Activated CD4-positive, CD25-positive, alpha-beta regulatory T cell treated with anti-CD3 and anti-CD28 coated beads, Interleukin-2, amount 50 U/mL, for 16 hours (primary cell): ENCODE results near the gene SLAMF7.
A peak's percentile ranks its signal among the peaks of the same experiment; 100 is the strongest.
"Not testable (repeated sequence)": the region's sequence is repeated elsewhere in the genome, so short reads cannot be mapped to it uniquely, and the experiment has no call there.

ENCODE experiments used
- DNase-seq: peaks from one replicate; pipeline ENCODE4 v3.0.0-alpha.2; 2020; ENCODE audit warnings: low read depth, low spot score

SLAMF7 gene, protein sequence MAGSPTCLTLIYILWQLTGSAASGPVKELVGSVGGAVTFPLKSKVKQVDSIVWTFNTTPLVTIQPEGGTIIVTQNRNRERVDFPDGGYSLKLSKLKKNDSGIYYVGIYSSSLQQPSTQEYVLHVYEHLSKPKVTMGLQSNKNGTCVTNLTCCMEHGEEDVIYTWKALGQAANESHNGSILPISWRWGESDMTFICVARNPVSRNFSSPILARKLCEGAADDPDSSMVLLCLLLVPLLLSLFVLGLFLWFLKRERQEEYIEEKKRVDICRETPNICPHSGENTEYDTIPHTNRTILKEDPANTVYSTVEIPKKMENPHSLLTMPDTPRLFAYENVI

DNA sequence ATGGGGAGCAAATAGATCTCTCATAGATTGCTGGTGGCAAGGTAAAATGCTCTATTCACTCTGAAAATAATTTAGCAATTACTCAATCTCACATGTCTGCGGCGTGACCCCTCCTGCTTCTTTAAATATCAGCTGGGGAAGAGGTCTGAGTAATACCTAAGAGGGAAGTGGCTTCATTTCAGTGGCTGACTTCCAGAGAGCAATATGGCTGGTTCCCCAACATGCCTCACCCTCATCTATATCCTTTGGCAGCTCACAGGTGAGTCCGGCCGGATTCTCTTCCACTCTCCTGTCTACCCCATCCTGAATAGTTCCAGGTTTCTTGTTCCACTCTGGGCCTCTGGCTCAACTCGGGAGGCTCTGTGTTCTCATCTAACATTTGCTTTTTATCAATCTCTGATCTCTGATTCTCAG lies at the start of gene SLAMF7:
Gene SLAMF7, plus strand, starts transcription at position 150 of the 414 bp plus-strand sequence. Its CDS starts 55 bp downstream, at position 205.
- DNase-seq = no peak

DNA sequence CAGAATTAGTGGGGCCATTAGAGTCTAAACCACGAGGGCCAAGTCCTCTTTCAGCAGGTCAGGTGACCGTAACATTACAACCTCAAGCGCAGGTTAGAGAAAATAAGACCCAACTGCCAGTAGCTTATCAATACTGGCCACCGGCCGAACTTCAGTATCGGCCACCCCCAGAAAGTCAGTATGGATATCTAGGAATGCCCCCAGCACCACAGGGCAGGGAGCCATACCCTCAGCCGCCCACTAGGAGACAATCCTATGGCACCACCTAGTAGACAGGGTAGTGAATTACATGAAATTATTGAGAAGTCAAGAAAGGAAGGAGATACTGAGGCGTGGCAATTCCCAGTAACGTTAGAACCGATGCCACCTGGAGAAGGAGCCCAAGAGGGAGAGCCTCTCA lies 46.7 kb upstream of the SLAMF7 start:
- not testable (repeated sequence) for DNase-seq

DNA sequence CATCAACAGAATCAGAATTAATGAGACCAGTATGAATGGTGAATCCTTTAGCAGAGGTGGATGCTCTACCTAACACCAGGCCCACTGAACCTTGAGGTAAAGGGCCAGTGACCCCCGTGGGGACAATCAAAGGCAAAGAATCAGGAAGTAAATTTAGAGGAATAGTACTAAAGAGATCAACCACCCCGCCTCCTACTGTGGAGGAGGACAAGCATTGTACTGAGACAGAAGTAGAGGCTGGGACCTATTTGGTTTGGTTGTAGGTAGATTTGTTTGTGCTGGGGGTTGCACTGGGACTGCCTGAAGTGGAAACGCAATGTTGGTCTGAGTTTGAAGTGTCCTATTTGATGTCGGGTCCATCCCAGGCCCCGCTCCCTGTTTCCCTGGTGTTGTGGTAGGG lies 36.9 kb upstream of the SLAMF7 start:
- DNase-seq = no peak

DNA sequence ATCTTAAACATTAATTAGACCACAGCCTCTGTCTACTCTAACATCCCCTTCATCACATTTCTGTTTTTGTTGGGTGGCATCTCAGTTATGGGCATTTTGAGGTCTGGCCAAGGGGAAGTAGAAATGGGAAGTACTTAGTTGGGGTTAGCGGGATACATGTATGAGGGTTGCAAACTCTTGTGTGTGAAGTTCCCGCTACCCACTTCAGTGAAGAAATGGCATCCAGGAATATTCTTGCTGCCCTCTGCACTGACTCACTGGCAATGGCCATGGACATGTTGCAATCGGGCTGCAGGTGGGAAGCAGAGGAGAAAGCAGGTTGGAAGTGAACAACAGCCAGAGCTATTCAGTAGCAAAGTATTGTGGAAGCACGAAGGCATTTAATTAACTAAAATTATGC lies 34.8 kb upstream of the SLAMF7 start:
- DNase-seq = no peak

DNA sequence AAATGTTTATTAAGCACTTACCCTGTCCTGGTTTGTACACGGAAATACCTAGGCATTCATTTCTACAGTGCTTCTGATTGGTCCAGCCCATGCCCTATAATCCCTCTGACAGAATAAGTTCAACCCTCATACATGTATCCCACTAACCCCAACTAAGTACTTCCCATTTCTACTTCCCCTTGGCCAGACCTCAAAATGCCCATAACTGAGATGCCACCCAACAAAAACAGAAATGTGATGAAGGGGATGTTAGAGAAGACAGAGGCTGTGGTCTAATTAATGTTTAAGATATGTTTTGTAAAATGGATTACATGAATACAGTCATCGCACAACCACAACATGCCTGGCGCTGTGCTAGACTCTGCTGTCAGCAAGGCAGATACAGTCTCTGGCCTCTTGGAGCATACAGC lies 33.8 kb upstream of the SLAMF7 start:
- DNase-seq = not testable (repeated sequence)

DNA sequence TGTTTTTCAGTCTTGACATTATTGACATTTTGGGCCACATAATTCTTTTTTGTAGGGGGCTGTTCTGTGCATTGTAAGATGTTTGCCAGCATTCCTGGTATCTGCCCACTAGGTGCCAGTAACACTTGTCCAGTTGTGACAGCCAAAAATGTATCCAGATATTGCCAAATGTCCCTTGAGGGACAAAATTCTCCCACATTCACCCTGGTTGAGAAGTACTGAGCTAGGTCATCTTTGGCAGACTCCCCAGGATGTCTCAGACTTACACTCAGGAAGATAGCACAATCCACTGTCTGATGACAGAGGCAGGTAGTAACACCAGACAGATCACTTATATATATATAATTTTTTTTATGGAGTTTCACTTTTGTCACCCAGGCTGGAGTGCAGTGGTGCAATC lies 33.3 kb upstream of the SLAMF7 start:
- DNase-seq = no peak

DNA sequence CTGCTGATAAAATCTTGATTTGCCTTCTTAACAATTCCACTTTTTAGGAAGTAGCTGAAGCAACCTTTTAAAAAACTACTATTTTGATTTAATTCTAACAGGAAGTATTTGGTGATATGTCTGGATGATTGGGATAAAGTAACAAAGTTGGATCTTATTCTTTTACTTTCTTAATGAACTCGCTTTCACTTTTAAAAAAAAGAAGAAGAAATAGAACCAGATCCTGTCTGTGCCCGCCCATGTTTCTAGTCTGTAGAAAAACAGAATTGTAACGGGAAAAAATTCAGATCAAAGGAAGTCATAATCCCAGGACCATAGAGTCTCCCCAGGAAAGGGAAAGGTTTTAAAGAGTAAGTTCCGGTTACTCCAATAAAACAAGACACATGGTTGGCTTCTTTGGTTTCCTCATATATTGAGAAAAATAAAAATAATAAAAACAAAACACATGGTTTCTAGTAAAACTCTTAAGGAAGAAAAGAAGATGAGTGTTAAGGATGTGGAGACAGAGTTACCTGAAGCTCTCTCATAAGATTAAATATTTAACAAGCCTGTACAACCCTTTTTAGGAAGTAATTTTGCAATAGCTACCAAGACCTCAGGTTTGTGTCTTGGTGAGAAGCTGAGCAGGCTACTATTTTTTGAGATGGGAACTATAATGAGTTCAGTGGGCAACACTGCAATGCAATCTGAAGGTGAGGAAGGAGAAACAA lies 32.4 kb upstream of the SLAMF7 start:
- DNase-seq = no peak

DNA sequence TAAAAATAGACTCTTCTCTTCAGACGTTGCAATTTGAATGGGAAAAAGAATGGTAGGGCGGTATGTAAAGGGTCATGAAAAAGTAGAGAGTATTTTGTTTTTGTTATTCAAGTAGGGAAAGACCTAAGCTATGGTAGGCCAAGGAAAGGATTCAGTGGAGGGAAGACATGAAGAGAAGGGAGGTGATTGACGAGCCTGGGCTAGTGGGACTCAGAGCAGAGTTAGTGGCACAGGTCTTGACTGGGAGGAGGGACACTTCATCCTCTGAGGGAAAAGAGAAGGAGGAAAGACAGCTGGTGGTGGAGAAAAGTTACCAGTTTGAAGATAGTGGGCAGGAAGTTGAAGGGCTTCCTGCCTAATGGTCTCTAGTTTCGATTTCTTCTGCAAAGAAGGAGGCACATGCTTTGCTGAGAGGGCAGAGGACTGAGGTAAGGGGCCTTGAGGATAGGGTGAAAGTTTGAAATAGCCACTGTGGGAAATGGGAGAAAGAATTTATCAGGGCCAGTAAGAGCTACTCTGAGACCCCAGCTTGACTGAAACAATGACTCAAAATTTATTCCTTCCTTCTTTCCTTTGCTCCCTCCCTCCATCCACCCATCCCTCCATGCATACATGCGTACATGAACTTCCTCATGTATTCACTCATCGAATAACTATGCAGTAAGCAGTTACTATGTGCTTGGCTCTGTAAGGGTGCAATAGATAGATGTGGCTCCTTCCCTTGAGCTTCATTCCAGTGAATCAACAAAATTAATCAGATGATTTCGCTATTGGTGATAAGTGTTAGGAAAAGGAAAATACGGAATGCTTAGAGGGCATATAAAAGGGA lies 31.6 kb upstream of the SLAMF7 start:
- no peak for DNase-seq

DNA sequence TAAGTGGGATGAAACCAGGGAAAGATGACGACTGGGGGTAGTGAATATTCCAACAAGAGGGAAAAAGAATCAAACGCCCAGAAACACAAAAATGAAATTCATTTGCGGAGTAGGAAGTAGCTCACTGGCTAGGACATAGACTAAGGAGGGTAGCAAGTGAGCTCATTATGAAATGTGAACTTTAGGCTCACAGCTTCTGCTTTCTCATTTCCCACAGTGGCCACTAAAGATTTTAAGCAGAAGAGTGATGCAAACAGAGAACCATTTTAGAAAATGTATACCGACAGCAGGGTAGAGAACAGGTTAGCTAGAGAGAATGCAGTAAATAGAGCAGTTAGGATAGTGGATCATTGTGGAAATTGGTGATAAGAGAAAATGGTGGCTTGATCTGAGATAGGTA lies 30.9 kb upstream of the SLAMF7 start:
- no peak for DNase-seq

DNA sequence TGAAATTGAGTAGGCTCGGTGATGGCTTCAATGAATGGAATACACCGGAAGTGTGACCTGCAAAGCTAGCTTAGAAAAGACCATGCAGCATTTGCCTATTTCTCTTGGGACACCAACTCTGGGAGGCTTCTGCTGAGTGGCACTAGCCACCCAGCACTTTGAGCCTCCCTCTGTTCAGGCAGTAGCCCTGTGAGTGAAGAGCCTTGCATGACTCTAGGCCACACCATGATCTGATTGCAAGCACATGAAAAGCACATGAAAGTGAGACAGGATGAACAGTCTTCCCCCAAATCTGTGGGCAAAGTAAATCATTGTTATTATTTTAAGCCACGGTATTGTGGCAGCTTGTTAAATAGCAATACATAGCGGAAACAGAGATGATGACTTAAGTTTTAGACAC lies 30.2 kb upstream of the SLAMF7 start:
- no peak for DNase-seq

DNA sequence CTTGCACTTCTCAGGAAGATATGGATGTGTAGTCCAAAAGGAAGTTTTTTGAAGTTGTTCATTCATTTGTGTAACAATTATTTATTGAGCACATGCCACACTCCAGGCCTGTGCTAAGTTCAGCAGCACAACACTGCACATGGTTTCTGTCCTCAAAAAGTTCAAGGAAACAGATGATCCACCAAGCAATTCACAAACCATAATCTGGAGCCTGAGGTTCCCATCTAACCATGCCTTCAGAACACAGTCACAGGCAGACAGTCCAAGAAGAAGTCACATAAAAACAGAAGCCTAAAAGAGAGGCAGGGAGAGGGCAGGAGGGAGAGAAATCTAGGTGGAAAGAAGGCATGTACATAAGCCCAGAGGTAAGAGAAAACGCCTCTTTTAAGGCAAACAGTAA lies 29.3 kb upstream of the SLAMF7 start:
- DNase-seq = no peak

DNA sequence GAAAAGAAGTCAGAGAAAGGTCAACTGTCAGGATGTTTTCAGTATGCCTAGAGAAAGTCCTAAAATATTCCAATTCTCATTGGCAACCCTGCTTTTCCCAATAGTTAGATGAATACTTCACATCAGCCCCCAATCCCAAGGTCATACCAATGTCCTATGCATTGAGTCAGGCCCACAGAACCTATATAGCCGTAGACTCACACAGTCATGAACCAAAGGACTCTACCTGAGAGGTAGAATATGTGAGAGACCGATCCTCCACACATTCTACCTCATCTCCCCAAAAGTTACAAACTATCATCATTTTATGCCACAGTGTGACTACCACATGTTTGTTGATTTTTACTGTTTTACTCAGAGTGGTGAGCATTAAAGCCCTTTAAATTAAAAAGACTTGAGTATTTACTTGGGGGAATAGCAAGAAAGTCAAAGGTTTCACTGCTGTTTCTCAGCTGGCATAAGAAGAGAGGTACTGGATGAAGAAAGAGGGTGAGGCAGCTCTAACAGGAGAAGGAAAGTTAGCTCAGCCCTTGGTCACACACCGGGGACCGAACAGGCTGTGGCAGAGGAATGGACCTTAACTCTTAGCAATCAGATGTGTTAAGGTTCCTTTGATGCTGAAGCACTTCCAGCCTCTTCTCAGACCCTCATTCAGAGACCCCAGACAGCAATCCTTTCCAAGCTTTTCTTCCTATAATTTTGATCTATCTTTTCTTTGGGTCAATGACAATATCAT lies 28.4 kb upstream of the SLAMF7 start:
- DNase-seq = no peak

DNA sequence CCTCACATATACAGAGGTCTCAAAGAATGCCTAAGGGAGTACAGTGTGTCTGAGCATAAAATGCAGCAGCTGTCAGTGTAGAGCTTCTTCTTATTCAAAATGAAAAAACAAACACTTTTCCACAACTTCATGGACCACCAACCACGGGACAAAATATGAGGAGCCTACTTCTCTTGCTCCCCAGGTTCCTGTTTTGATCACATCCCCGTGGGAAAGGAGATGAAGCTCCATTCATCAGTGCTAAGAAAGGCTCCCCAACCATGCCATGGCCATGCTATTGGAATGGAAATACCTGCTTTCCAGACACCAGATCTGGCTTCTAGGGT lies 27.8 kb upstream of the SLAMF7 start:
- no peak for DNase-seq

DNA sequence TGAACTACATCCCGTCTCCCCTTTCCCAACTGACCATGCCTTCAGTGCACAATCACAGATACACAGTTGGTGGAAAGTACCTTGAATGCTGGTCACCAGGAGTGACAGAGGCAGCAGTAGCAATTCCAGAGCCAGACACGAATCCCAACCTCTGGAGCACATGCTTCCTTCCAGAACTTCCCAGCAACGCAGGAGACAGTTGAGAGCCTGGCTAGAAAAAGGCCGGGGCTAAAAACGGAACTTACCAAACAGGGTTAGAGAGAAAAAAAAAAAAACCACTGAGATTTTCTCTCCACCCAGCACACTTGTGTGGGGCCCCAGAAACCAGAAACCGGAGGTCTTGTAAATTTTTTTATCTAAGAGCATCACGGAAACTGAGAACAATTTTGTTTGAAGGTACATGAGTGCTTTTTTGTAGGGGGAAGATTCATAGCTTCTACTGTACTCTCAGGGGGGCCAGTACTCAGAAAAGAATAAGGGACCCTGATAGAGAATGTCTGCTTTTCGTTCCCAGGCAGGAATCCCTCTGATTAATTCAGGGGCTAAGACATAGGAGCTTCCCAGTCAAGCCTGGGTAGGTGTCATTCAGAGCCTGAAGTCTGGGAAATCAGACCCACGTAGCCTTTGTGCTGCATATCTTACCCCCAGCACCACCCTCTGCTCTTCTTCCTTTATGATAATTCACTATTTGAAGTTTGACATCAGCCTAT lies 27.3 kb upstream of the SLAMF7 start, which contains the start of gene CD48:
Gene CD48, minus strand, starts transcription at position 221 of the 710 bp plus-strand sequence. Its CDS starts 59 bp downstream, at position 162.
- DNase-seq = peak; percentile 16

DNA sequence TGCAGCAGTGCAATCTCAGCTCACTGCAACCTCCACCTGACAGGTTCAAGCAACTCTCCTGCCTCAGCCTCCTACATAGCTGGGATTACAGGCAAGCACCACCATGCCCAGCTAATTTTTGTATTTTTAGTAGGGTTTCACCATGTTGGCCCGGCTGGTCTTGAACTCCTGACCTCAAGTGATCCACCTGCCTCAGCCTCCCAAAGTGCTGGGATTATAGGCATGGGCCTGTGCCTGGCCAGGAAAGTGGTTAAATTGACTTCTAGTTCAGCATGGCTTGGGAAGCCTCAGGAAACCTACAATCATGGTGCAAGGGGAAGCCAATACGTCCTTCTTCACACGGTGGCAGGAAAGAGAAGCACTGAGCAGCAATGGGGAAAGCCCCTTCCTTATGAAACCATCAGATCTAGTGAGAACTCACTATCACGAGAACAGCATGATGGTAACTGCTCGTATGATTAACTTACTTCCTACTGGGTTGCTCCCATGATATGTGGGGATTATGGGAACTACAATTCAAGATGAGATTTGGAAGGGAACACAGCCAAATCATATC lies 26.4 kb upstream of the SLAMF7 start:
- DNase-seq = not testable (repeated sequence)

DNA sequence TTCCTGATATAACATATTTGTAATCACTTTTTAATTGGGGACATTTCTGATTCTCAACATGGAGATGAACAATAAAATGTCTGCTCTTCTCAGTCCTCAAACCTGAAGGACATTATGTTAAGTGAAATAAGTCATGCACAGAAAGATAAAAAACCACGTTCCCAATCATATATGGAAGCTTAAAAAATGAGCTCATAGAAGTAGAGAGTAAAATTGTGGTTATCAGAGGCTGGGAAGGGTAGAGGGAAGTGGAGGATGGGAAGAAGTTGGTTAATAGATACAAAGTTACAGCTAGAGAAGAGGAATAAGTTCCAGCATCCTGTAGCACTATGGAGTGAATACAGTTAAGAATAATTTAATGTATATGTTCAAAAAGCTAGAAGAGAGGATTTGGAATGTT lies 25.9 kb upstream of the SLAMF7 start:
- no peak for DNase-seq

DNA sequence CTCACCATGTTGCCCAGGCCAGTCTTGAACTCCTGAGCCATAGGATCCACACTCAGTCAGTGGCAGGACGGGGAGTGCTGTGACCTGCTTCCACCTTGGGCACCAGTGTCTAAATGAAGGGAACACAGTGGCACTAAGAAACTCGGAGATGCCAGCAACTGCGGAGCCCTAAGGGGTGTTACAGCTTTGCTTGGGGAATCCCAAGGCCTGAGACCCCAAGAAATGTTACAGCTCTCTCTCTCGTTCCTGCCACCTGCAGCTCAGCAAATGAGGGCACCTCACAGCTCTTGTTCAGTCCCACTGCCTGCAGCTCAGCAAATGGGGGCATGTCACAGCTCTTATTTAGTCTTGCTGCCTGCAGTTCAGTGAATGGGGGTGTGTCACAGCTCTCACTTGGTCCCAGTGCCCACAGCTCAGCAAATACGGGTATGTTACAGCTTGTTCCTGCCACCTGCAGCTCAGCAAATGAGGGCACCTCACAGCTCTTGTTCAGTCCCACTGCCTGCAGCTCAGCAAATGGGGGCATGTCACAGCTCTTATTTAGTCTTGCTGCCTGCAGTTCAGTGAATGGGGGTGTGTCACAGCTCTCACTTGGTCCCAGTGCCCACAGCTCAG lies 24.9 kb upstream of the SLAMF7 start:
- not testable (repeated sequence) for DNase-seq

DNA sequence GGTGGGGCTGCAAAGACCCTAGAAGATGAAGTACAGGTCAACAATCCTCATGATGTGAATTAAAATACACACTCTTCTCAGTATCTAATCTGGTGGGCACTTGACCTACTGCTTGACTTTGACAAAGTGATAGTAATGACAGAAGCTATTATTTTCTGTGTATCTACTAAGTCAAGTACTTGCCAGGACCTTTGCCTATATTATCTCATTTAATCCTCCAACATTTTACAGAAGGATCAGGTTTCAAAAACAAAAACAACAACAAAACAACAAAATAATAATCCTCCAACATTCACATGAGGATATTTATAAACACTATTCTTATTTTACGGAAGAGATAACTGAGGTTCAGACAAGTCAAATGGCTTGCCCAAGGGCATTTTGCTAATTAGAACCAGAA lies 23.0 kb upstream of the SLAMF7 start:
- DNase-seq = no peak

DNA sequence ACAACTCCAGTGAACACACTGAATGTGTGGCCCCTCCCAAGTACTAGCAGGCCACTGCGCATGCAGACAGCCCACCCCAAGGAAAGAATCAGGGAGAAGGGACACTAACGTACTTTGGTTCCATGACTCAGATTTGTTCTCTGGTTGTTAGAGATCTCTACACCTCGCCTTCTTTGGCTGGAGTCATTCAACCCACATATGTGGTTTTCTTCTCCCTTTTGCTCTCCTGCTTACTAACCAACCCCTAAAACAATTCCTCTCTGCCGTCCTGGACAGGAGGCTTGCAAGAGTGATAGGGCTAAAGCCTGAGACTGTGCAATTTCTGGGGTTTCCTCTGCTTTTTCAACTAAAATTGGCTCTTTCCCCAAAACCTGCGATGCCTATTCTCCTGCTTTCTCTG lies 21.7 kb upstream of the SLAMF7 start:
- no peak for DNase-seq

DNA sequence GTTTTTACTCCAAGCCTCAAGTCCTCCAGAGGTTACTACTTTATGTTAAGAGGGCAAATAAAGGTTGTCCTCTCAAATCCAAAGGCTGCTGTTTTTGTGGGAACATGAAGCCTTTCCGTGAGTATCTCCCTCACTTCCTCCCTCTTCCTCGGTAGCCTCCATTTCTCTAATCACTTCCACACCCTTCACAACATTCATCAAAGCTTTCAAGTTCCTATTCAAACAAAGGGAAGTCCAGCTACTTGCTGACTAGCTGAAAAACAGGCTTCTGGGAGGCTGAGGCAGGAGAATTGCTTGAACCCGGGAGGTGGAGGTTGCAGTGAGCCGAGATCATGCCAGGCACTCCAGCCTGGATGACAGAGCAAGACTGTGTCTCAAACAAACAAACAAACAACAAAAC lies 20.8 kb upstream of the SLAMF7 start:
- no peak for DNase-seq
